HUES48 (cell line): ENCODE measurements around the gene KNSTRN.

Source experiments
- H3K27ac ChIP-seq: one replicate; pipeline ENCODE4 v1.7.0; 2013; ENCODE audit warnings: low read depth, low read length, inconsistent platforms
- H3K27me3 ChIP-seq: 2 replicates; pipeline ENCODE4 v1.6.1; 2013; ENCODE audit warnings: mild to moderate bottlenecking, low read length; ENCODE audit not compliant: control insufficient read depth, insufficient read depth
- H3K36me3 ChIP-seq: 2 replicates; pipeline ENCODE4 v1.6.1; 2013; ENCODE audit warnings: low read length; ENCODE audit not compliant: control insufficient read depth, insufficient read depth
- H3K4me1 ChIP-seq: 2 replicates; pipeline ENCODE4 v1.6.1; 2013; ENCODE audit warnings: mild to moderate bottlenecking, low read length; ENCODE audit not compliant: control insufficient read depth, insufficient read depth
- H3K4me3 ChIP-seq: 2 replicates; pipeline ENCODE4 v1.5.1; 2013; ENCODE audit warnings: mild to moderate bottlenecking, low read depth, low read length
- H3K9ac ChIP-seq: 2 replicates; pipeline ENCODE4 v1.6.1; 2013; ENCODE audit warnings: mild to moderate bottlenecking, low read depth, low read length, moderate library complexity
- H3K9me3 ChIP-seq: 2 replicates; pipeline ENCODE4 v1.6.1; 2013; ENCODE audit warnings: low read length; ENCODE audit not compliant: control insufficient read depth, insufficient read depth

KNSTRN gene

DNA sequence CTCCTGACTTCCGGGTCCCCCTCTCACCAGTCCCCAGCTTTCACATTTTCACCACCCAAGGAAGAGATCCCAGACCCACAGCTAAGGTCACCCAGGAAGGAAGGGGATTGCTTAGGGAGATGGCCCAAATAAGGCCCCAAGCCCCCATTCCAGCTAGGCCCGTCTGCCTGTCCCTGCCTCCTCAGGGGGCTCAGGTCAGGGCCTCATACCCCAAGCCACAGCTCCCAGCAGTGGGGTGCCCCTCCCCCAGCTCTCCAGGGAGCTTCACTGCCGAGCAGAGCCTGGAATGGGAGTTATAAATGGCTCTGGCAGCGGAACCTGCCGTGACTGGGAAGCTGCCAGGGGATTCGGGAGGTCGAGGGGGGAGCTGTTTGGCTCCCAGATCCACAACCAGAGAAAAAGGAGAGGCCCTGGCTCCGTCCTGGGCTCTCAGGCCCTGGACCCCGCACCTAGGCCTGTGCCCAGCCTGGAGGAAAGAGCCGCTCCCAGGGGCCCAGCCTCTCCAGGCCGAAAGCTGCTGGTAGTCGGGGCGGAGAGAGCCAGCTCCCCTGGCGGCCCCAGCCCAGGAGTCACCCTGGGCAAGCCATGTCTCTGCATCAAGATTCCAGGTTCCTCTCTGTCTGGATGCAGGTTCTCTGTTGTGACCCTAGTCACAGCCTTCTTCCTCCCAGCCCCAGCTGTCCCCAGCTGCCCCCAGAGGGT is 42.3 kb upstream of the KNSTRN start:
- no peak overlapping the region for H3K4me3 ChIP-seq
- H3K9me3 ChIP-seq = no peaks in the 10 kb centered on the region
- H3K36me3 ChIP-seq = no peaks in the 10 kb centered on the region
- H3K27ac ChIP-seq = no peak overlapping the region
- no peak overlapping the region for H3K9ac ChIP-seq
- H3K4me1 ChIP-seq = peaks cover 26% of the 10 kb centered on the region
- H3K27me3 ChIP-seq = no peaks in the 10 kb centered on the region

DNA sequence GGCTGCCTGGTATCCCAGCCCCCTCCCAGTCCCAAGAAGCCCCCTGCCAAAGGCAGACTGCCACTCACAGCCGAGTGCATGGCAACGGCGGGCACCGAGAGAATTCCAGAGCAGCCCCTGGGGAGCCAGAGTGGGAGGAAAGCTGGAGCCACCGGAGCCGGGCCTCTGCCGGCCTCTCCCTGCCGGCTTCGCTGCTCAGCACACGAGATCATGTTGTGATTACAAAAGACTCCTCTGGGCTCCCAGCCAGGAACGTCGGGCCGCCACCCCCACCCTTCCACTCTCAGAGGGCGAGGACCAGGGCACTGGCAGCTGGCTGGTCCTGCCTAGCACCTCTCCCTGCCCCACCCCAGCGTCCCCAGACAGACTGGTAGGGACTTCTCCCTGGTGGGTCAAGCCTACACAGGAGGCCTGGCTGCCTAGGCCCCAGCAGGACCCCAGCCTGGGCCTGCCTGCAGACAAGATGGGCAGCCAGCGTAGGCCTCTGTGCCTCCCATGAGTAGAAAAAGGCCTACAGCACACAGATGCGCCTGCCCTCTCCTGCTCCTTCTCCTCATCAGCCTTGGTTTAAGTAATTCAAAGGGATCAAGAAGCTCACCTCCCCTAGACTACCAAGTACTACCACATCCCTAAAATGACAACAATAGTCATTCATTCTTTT is 41.7 kb upstream of the KNSTRN start, which contains the start of gene CCDC9B:
Gene CCDC9B, minus strand, starts transcription at position 200 of the 661 bp plus-strand sequence. Its CDS starts 120 bp downstream, at position 80.
- Histone ChIP-seq H3K27me3 (no peaks in the 10 kb centered on the region), H3K4me1 (peaks cover 26% of the 10 kb centered on the region), H3K36me3 (no peaks in the 10 kb centered on the region), H3K4me3 (no peak within 1 kb of the TSS), H3K27ac (no peak within 1 kb of the TSS), H3K9ac (no peak within 1 kb of the TSS), H3K9me3 (no peaks in the 10 kb centered on the region)

DNA sequence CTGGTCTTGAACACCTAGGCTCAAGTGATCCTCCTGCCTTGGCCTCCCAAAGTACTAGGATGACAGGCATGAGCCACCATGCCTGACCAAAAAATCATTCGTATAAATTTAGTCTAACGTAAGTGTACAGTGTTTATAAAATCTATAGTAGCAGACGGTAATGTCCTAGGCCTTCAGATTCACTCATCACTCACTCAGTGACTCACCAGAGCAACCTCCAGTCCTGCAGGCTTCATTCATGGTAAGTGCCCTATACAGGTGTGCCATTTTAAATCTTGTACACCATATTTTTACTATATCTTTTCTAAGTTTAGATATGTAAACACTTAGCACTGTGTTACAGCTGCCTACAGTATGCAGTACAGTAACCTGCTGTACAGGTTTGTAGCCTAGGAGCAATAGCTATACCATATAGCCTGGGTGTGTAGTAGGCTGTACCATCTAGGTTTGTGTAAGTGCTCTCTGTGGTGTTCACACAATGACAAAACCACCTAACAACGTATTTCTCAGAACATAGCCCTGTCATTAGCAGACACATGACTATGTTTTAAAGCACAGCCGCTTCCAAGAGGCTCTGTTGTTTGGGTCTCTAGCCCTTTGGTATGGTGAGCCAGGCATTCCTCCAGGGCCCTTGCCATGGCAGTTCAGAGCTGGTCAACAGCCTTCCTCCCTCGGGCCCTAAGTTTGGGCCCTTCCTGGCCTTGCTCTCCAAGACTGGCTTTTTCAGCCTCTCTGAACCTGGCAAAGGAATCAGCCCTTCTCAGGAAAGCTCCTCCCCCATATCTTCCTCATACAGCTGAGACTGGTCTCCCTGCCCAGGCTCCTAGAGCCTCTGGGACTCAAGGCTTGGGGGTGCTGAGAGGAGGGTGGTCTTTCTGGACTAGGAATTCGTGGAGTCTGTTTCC is 39.9 kb upstream of the KNSTRN start:
- H3K4me3 ChIP-seq = no peak overlapping the region
- no peaks in the 10 kb centered on the region for H3K27me3 ChIP-seq
- peaks cover 24% of the 10 kb centered on the region for H3K4me1 ChIP-seq
- no peak overlapping the region for H3K27ac ChIP-seq
- no peaks in the 10 kb centered on the region for H3K9me3 ChIP-seq
- no peak overlapping the region for H3K9ac ChIP-seq
- no peaks in the 10 kb centered on the region for H3K36me3 ChIP-seq

DNA sequence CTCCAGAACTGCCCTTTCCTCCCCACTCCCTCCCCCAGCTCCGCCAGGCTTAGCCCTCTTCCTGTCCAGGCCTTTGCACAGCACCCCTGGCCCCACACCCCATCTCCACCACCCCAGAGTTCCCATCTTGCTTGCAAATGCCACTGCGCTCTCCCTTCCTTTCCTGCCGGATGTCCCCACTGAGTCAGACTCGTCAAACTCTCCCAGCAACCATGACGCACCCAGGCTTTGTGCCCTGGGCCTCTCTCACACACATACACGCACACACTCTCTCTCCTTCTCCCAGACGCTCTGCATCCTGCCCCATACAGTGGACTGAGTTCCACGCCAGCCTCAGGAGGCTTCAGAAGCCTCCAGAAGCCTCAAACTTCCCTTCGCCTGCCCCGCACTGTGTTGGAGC is 39.0 kb upstream of the KNSTRN start:
- no peak overlapping the region for H3K9ac ChIP-seq
- H3K27me3 ChIP-seq = no peaks in the 10 kb centered on the region
- H3K4me1 ChIP-seq = peaks cover 18% of the 10 kb centered on the region
- no peak overlapping the region for H3K4me3 ChIP-seq
- H3K9me3 ChIP-seq = no peaks in the 10 kb centered on the region
- no peaks in the 10 kb centered on the region for H3K36me3 ChIP-seq
- no peak overlapping the region for H3K27ac ChIP-seq

DNA sequence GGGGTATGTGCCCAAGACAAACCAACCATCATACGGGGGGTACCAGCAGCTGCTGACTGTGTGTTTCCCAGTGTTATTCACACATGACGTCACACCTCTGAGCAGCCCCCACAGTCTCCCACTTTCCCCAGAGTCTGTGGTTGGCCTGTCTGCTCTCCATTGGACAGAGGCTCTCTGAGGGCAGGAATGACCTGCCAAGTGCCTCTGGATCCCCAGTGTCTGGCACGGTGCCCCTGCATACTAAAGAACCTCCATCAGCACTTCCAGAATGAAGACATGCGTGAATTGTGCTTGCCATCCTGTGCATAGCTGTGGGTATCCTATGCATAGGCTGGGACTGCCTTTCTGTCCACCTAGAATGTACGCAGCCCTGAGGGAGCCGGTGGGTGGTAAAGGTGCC is 38.3 kb upstream of the KNSTRN start:
- peaks cover 18% of the 10 kb centered on the region for H3K4me1 ChIP-seq
- H3K36me3 ChIP-seq = no peaks in the 10 kb centered on the region
- no peaks in the 10 kb centered on the region for H3K9me3 ChIP-seq
- no peak overlapping the region for H3K4me3 ChIP-seq
- H3K9ac ChIP-seq = no peak overlapping the region
- H3K27ac ChIP-seq = no peak overlapping the region
- H3K27me3 ChIP-seq = no peaks in the 10 kb centered on the region

DNA sequence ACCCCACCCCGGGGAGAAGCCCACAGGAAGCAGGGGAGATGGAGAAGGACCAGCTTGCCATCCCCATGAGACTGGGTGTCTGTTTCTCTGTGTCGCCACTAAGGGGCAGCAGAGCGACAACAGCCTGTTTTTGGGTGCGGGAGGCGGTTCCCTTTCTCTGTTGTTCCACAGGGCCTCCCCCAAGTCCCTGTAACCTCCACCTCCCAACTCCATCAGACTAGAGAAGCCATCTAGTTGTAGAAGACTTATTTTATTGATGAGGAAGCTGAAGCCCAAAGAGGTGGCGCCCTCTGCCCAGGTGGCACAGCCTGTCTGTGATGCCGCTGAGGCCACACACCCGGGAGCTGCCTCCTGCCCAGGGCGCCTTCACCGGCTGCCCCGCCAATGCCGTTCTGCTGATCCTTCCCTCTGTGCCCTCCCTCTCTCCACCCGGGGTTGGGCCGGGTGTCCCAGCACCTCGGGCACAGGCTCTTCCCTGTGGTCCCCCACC is 37.8 kb upstream of the KNSTRN start:
- Histone ChIP-seq H3K4me3 (no peak overlapping the region), H3K36me3 (no peaks in the 10 kb centered on the region), H3K27me3 (no peaks in the 10 kb centered on the region), H3K4me1 (peaks cover 17% of the 10 kb centered on the region), H3K27ac (no peak overlapping the region), H3K9ac (no peak overlapping the region), H3K9me3 (no peaks in the 10 kb centered on the region)

DNA sequence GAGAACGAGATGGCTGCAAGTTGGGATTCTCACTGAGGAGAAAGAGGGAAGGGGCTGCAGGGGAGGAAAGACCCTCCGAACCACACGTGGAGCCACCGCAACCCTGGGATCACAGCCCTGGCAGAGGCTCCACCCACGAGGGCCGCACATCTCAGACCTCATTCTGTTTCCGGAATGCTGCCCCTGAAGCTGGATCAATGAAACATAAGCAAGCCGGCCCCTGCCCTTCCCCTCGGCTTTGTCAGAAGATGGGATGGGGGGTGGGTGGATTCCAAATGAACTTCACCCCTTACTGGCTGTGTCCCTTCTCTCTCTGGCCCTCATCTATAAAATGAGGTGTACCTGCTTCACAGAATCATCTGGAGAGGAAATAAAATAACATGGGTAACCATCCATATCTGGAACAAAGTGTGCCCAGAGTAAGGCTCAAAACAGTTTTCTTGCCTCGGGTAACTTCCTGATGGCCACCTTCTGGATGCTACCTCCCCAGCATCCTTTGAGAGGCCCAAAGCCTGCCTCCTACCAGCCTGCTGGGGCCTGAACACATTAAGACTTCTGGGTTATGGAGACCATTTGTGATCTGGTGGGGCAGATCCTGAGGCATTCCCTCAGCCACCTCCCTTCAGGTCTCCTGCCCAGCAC is 37.2 kb upstream of the KNSTRN start:
- Histone ChIP-seq H3K9me3 (no peaks in the 10 kb centered on the region), H3K4me1 (peaks cover 10% of the 10 kb centered on the region), H3K4me3 (no peak overlapping the region), H3K27ac (no peak overlapping the region), H3K36me3 (no peaks in the 10 kb centered on the region), H3K9ac (no peak overlapping the region), H3K27me3 (no peaks in the 10 kb centered on the region)

DNA sequence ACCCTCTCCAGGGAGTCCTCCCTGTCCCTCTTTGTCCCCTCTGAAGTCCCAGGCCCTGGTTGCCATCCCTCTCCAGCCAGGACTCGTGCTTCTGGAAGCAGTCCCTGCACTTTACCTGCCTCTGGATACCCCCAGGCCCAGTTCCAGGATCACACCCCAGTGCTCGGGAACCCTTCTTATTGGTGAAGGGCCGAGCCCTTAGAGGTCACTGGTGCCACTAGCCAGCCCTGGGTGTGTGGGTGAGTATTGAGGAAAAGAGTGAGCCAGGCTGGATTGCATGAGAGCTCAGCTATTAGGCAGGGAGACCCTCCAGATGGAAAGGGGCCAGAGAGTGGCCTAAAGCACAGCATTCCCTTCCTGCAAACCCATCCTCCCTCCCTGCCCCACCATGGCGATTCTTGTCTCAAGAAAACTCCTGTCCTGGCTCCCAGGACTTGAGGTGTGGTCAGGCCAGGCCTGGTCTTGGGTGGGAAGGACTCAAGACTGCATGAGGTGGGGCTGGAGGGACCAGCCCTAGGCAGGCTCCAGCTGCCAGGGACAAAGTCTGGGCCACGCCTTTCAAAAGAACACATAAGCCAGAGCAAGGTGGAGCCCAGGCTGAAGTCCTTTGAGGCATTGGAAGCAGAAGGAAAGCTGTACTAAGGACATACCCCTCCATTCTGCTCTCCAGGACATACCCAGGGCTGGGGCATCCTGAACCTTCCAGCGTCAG is 36.5 kb upstream of the KNSTRN start:
- H3K9me3 ChIP-seq = no peaks in the 10 kb centered on the region
- H3K36me3 ChIP-seq = no peaks in the 10 kb centered on the region
- no peak overlapping the region for H3K4me3 ChIP-seq
- H3K9ac ChIP-seq = no peak overlapping the region
- no peaks in the 10 kb centered on the region for H3K27me3 ChIP-seq
- no peak overlapping the region for H3K27ac ChIP-seq
- H3K4me1 ChIP-seq = 0 out of 2 replicates have a peak, but pooled peaks cover 3% of the 10 kb centered on the region

DNA sequence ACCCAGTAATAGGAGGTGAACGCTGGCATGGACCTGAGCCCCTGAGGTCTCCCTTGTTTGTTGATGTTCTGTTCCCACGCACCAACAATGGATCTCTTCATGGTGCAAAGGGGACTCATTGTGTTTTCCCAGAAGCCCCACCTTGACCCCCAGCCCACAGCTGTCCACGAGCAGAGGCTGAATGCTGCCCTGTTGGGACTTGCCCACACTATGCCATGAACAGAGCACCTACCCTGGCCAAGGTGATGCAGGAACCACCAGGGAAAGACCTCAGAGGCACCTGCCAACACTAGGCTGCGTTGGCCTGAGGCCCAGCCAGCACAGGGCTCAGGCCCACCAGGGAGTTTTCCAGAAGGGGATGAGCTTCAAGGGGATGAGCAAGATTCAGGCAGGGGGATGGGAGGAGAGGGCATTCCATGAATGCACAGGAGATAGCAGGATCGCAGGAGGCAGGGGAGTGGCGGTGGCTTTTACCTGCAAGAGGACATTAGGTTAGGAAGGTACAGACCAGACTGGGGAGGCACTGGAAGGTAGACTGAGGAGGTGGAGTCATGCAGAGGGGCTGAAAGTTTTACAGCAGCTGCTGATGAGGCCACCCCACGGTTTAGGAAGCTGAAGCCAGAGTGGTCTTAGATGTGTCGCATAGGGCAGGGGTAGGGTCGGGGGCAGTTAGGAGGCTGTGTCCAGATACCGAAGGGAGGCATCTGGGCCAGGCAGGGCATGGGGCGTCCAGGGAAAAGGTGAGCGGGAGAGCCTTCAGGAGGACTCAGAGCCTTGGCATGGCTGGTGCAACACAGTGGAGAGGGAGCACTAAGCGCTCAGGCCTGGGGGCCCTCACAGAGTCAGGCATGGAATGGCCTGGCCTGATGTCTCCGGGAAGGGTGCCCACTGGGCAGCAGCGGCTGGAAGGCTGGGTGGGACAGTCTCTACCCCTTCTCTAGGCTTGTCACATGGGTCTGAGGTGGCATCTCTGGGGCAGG is 35.7 kb upstream of the KNSTRN start:
- no peak overlapping the region for H3K9ac ChIP-seq
- no peaks in the 10 kb centered on the region for H3K27me3 ChIP-seq
- no peak overlapping the region for H3K4me3 ChIP-seq
- H3K9me3 ChIP-seq = no peaks in the 10 kb centered on the region
- H3K27ac ChIP-seq = no peak overlapping the region
- H3K4me1 ChIP-seq = no peaks in the 10 kb centered on the region
- H3K36me3 ChIP-seq = no peaks in the 10 kb centered on the region
